RWPE1 (cell line): ENCODE measurements around the gene UVRAG.

ENCODE experiments used
- CTCF ChIA-PET: fragments of 350-600 bp; sonication (Branson Sonifier 250); formaldehyde crosslinking; extraction: SDS; loops from one replicate; lab custom pipeline; 2021; lab: Yijun Ruan, JAX
- POLR2A ChIA-PET: fragments of 400-600 bp; formaldehyde crosslinking; extraction: SDS; loops from one replicate; lab custom pipeline; 2020; ENCODE audit warnings: antibody characterized with exemption; ENCODE audit not compliant: low non-redundant PET; lab: Yijun Ruan, JAX
- DNase-seq: peaks from one replicate; pipeline ENCODE4 v3.0.0; 2012; ENCODE audit warnings: low spot score
- H3K27ac ChIP-seq: fragments of 450-650 bp; 2 replicates; pipeline ENCODE4 v1.5.1; 2017
- CTCF ChIP-seq: fragments of 450-650 bp; conservative IDR thresholded peaks from 2 replicates; pipeline ENCODE4 v1.5.1; 2017; ENCODE audit warnings: low read depth, mild to moderate bottlenecking

Gene UVRAG

GRCh38 chr11:76105637-76106036, 290.6 kb downstream of the UVRAG start:
- H3K27ac ChIP-seq, result no peak overlapping the region
- no peak for TF ChIP-seq CTCF
- no peak for DNase-seq
- ChIA-PET CTCF (no interaction called here), POLR2A (no interaction called here)

GRCh38 chr11:76107971-76108370, 293.0 kb downstream of the UVRAG start:
- no peak overlapping the region for H3K27ac ChIP-seq
- ChIA-PET POLR2A (no interaction called here), CTCF (no interaction called here)
- no peak for TF ChIP-seq CTCF
- DNase-seq, result no peak

- H3K27ac ChIP-seq, result no peak overlapping the region
- no peak for DNase-seq
- CTCF ChIA-PET, result interaction anchor here (0.6 to 0.7 kb wide), 2 partner anchors 1064 to 1880 kb away, joined by 3 read pairs; no protein-coding TSS in a partner anchor
- TF ChIP-seq CTCF, result no peak
- POLR2A ChIA-PET, result no interaction called here
These were observed 299.2 kb downstream of the UVRAG start for GRCh38 chr11:76114238-76114637.

- H3K27ac ChIP-seq, result no peak overlapping the region
- ChIA-PET POLR2A (interaction anchor here (0.6 kb wide), 1 partner anchor 830 kb away, joined by 3 read pairs; no protein-coding TSS in a partner anchor), CTCF (interaction anchor here (0.6 to 1.1 kb wide), 2 partner anchors 36 to 37 kb away, joined by 4 read pairs; no protein-coding TSS in a partner anchor)
- DNase-seq, result no peak
- TF ChIP-seq CTCF, result no peak
These were observed 300.5 kb downstream of the UVRAG start for GRCh38 chr11:76115555-76115954.

- CTCF ChIA-PET, result interaction anchor here (0.6 kb wide), 1 partner anchor 39 kb away, joined by 3 read pairs; no protein-coding TSS in a partner anchor
- no peak for TF ChIP-seq CTCF
- POLR2A ChIA-PET, result no interaction called here
- no peak overlapping the region for H3K27ac ChIP-seq
- no peak for DNase-seq
These were observed 304.0 kb downstream of the UVRAG start for GRCh38 chr11:76119032-76119431.

- CTCF ChIA-PET, result interaction anchor here (0.6 kb wide), 2 partner anchors 40 to 422 kb away, joined by 3 read pairs; no protein-coding TSS in a partner anchor
These were observed 304.8 kb downstream of the UVRAG start for GRCh38 chr11:76119779-76120178.

More at GRCh38 chr11:76119779-76120178, 304.8 kb downstream of the UVRAG start:
- H3K27ac ChIP-seq, result no peak overlapping the region
- no peak for TF ChIP-seq CTCF
- POLR2A ChIA-PET, result no interaction called here
- DNase-seq, result no peak
